GM21786 (cell line): ENCODE measurements around the gene ADAM23.

Experiments used
- ATAC-seq: cut with Tn5 transposase; IDR thresholded peaks from one replicate; pipeline ENCODE4 v1.9.1; 2021; ENCODE audit not compliant: unreplicated experiment

Gene ADAM23

GRCh38 chr2:206639636-206640035 lies 196.3 kb downstream of the ADAM23 start:
- no peak for ATAC-seq

DNA sequence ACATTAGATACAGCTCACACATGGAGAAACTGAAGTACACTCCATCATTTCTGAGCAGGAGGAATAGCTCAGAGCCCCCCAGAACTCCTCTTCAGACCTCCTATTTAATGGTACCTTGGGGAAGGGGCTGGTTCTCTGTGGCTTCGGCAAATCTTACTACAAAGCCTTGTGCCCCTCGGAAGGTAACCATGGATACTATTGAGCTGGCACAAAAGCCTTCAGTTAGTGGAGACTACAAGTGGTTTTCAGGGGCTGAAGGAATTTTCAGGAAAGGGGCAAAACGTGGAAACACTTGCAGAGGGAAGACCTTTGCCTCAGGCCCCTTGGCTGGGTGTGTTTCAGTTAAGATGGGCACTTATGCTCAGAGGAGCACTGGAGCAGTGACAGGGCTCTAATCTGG lies 197.9 kb downstream of the ADAM23 start:
- no peak for ATAC-seq

DNA sequence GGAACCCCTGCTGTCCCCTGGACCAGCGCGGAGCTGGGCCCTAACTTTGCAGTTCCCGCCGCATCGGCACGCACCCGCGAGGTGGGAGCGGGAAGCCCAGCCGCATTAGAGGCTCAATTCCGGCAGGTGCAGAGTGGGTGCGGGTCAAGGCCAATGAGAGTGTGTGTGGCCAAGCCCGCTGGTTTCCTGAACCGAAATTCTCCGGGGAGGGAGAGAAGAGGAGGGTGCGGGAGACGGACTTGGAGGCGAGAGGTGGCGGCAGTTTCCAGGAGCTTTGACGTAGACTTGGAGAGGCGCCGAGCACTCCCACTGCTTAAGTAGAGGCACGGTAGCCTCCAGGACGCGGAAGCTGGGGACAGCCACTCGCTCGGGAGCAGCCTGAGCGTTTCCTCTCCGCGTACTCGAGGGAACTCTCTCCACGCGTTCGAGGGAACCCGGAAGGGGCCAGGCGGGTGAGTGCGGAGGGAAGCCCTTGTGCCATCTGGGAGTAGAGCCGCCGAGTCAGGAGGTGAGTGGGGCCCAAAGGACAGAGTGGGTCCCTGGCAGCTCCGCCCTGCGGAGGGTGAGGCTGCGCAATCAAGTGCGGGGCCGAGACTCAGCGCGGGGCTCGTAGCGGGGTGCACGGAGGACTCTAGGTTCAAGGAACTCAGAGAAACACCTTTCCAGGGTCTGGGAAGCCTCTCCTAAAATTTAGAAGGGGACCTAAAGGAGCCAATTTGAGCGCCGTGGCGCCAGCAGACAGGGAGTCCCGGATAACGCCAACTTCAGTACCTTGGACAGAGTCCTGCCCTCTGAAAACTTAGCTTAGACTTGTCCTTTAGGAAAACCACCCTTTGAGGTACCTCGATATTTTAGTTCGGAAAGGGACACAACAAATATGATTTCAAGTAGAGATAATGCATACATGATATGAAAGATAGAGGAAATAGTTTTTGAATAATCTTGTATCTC lies 199.0 kb downstream of the ADAM23 start, which contains the start of gene FAM237A:
Gene FAM237A (plus strand): TSS at position 413 of the 951 bp plus-strand sequence. CDS start 1,750 bp downstream, outside the sequence.
- no peak for ATAC-seq

GRCh38 chr2:206647985-206648384 lies 204.7 kb downstream of the ADAM23 start:
- no peak for ATAC-seq

DNA sequence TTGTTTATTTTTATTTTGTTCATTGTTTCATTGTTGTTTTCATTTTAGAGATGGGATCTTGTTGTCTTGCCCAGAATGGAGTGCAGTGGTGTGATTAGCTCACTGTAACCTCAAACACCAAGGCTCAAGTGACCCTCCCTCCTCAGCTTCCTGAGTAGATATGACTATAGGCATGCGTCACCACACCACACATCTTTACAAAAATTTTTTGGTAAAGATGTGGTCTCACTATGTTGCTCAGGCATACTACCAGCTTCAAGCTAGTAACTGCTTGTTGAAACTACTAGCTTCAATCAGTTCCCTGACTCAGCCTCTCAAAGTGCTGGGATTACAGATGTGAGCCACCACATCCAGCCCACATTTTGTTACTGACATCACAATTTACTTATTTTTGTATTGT lies 213.8 kb downstream of the ADAM23 start:
- no peak for ATAC-seq

DNA sequence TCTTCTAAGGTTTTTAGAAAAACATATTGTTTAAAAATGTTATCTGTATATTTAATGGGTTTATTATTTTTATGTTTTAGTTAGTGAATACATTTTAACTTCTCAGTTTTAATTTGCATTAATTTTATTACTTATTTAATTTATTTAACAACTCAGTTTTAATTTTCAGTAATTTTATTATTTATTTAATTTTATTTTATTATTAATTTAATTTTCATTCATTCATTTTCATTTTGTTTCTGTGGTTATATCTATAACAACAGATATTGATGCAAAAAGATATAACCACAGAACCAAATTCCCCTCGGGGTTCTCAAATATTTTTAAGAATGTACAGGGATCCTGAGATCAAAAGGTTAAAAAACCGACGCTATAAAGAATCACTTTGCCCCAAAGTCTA lies 221.9 kb downstream of the ADAM23 start:
- ATAC-seq = no peak
